Lower lobe of right lung (tissue), 2 donors: ENCODE measurements around the gene HEATR5A. TPM values are rescaled to one million over a fixed set of nuclear protein-coding genes. Genes with fewer than 3 reads are reported as not detected.
"Not testable (repeated sequence)": the region's sequence is repeated elsewhere in the genome, so short reads cannot be mapped to it uniquely, and the experiment has no call there.

Source experiments
- ATAC-seq, 2 donors: fragments of 200-7000 bp; cut with Tn5 transposase; one replicate each; pipeline ENCODE4 v1.9.1; 2020 to 2022; ENCODE audit warnings: mild to moderate bottlenecking in 2 of 2, moderate library complexity in 2 of 2
- DNase-seq: peaks from one replicate; pipeline ENCODE4 v3.0.0-alpha.2; 2020
- H3K27ac ChIP-seq: fragments of 200-600 bp; one replicate; pipeline ENCODE4 v1.8.0; 2022
- H3K27me3 ChIP-seq: fragments of 200-600 bp; one replicate; pipeline ENCODE4 v1.8.0; 2022; ENCODE audit warnings: low read depth
- H3K36me3 ChIP-seq: fragments of 200-600 bp; one replicate; pipeline ENCODE4 v1.8.0; 2022; ENCODE audit warnings: mild to moderate bottlenecking
- H3K4me1 ChIP-seq: fragments of 200-600 bp; one replicate; pipeline ENCODE4 v1.8.0; 2022
- H3K4me3 ChIP-seq: fragments of 200-600 bp; one replicate; pipeline ENCODE4 v1.8.0; 2022; ENCODE audit warnings: mild to moderate bottlenecking
- H3K9me3 ChIP-seq: fragments of 200-600 bp; one replicate; pipeline ENCODE4 v1.8.0; 2022
- CTCF ChIP-seq: fragments of 200-600 bp; IDR thresholded peaks from one replicate; pipeline ENCODE4 v1.8.0; 2022; ENCODE audit warnings: antibody characterized with exemption, mild to moderate bottlenecking
- intact Hi-C: fragments of 100-400 bp; cut with DNase I; formaldehyde crosslinking; loops from one replicate; pipeline ENCODE4 v1.11.0; 2022
- long read RNA-seq: library from polyadenylated mRNA; unstranded; transcript quantifications from one replicate; pipeline ENCODE4 v2.0.0, GENCODE V29; 2021
- total RNA-seq: library from RNA; stranded (reverse); fragmentation: NEBNext Ultra II Directional; extraction: Animal tissue kit (Norgen Biotek cat#: 25700); gene quantifications from one replicate; pipeline ENCODE4 v1.2.1, GENCODE V29; 2021
- donor health status: DM: no; HTN: yes; CAD: no; lungs with severe emphysema.

HEATR5A gene
- total RNA-seq: 41.6 TPM
- long read RNA-seq, partial matches to known transcripts: 22 of 32 reads
- long read RNA-seq, other reads (novel, unspliced or antisense): 10 of 32 reads

- peak within 1 kb of the TSS; percentile 90 for H3K27ac ChIP-seq
- no peaks in the 10 kb centered on the region for H3K9me3 ChIP-seq
- peak; percentile 37 for TF ChIP-seq CTCF
- H3K4me3 ChIP-seq: peak within 1 kb of the TSS; percentile 96
- peak; percentile 99 for ATAC-seq
- H3K27me3 ChIP-seq: no peaks in the 10 kb centered on the region
- no peaks in the 10 kb centered on the region for H3K36me3 ChIP-seq
- H3K4me1 ChIP-seq: peaks cover 34% of the 10 kb centered on the region
- intact Hi-C loops: no loop called here
- peak; percentile 98 for DNase-seq
Measured at GRCh38 chr14:31420319-31421111, at the start of gene HEATR5A. Gene HEATR5A (minus strand): TSS chr14:31420550. CDS start chr14:31402975, 17,575 bp downstream.

- no peaks in the 10 kb centered on the region for H3K36me3 ChIP-seq
- H3K9me3 ChIP-seq: no peaks in the 10 kb centered on the region
- intact Hi-C loops: no loop called here
- H3K27me3 ChIP-seq: no peaks in the 10 kb centered on the region
- no peak overlapping the region for H3K27ac ChIP-seq
- ATAC-seq (no peak), DNase-seq (no peak)
- H3K4me1 ChIP-seq: no peaks in the 10 kb centered on the region
- no peak overlapping the region for H3K4me3 ChIP-seq
- TF ChIP-seq CTCF: no peak
Measured at GRCh38 chr14:31466554-31466953, 46.2 kb upstream of the HEATR5A start.

- DNase-seq (no peak), ATAC-seq (no peak)
- Histone ChIP-seq H3K27ac (no peak overlapping the region), H3K36me3 (no peaks in the 10 kb centered on the region), H3K27me3 (no peaks in the 10 kb centered on the region), H3K9me3 (no peaks in the 10 kb centered on the region), H3K4me1 (no peaks in the 10 kb centered on the region), H3K4me3 (no peak overlapping the region)
- no peak for TF ChIP-seq CTCF
- intact Hi-C loops: no loop called here
Measured at GRCh38 chr14:31465111-31465510, 44.8 kb upstream of the HEATR5A start.

- DNase-seq, H3K4me3 ChIP-seq, ATAC-seq, H3K36me3 ChIP-seq, H3K9me3 ChIP-seq, H3K27ac ChIP-seq, H3K27me3 ChIP-seq, intact Hi-C loops: not testable (repeated sequence)
- peaks cover 11% of the 10 kb centered on the region for H3K4me1 ChIP-seq
Measured at GRCh38 chr14:31462450-31462849, 42.1 kb upstream of the HEATR5A start.

- intact Hi-C loops: no loop called here
- Histone ChIP-seq H3K36me3 (no peaks in the 10 kb centered on the region), H3K27ac (no peak overlapping the region), H3K27me3 (no peaks in the 10 kb centered on the region), H3K4me3 (no peak overlapping the region), H3K9me3 (no peaks in the 10 kb centered on the region), H3K4me1 (peaks cover 13% of the 10 kb centered on the region)
- DNase-seq: no peak
- ATAC-seq: no peak
- no peak for TF ChIP-seq CTCF
Measured at GRCh38 chr14:31461545-31461944, 41.2 kb upstream of the HEATR5A start.
